ENCODE results near the gene TRPC6. TPM values are rescaled to one million over a fixed set of nuclear protein-coding genes. Genes with fewer than 3 reads are reported as not detected.
A peak's percentile ranks its signal among the peaks of the same experiment; 100 is the strongest.

Gene TRPC6
- total RNA-seq, 1 donor from 2014 or later: 0.79 TPM

DNA sequence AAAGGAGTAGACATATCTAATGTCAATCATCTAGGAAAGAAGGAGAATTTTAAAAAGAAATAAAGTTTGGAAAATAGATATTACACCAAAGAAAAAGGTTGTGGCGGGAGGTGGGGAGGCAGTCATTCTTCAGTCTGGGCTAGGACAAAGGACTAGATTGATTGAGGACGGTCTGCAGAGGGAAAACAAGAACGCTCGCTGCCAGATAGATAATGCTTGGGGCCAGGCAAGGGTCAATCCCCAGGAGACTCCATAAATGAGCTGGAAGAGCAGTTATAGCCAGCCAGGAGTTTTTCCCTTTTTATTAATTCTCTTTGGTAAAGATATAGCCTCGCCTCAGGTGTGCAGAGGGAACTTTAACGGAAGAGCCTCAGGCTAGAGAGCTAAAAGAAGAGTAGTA, 6.3 kb downstream of the TRPC6 start:
- H3K27me3 ChIP-seq (ENCODE audit: control insufficient read depth, insufficient read depth, low read length): peaks cover 3% of the 10 kb centered on the region
- no peaks in the 10 kb centered on the region for H3K36me3 ChIP-seq (ENCODE audit: control insufficient read depth, insufficient read depth, low read length)
- H3K4me3 ChIP-seq (ENCODE audit: low read depth, low read length): no peak overlapping the region
- TF ChIP-seq, protein P1, sequence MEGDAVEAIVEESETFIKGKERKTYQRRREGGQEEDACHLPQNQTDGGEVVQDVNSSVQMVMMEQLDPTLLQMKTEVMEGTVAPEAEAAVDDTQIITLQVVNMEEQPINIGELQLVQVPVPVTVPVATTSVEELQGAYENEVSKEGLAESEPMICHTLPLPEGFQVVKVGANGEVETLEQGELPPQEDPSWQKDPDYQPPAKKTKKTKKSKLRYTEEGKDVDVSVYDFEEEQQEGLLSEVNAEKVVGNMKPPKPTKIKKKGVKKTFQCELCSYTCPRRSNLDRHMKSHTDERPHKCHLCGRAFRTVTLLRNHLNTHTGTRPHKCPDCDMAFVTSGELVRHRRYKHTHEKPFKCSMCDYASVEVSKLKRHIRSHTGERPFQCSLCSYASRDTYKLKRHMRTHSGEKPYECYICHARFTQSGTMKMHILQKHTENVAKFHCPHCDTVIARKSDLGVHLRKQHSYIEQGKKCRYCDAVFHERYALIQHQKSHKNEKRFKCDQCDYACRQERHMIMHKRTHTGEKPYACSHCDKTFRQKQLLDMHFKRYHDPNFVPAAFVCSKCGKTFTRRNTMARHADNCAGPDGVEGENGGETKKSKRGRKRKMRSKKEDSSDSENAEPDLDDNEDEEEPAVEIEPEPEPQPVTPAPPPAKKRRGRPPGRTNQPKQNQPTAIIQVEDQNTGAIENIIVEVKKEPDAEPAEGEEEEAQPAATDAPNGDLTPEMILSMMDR (IDR thresholded peaks at IDR 0.05; ENCODE audit: insufficient read depth, low read length, severe bottlenecking): no peak
- FAIRE-seq (no peak), DNase-seq (ENCODE audit: low read depth) (no peak)

DNA sequence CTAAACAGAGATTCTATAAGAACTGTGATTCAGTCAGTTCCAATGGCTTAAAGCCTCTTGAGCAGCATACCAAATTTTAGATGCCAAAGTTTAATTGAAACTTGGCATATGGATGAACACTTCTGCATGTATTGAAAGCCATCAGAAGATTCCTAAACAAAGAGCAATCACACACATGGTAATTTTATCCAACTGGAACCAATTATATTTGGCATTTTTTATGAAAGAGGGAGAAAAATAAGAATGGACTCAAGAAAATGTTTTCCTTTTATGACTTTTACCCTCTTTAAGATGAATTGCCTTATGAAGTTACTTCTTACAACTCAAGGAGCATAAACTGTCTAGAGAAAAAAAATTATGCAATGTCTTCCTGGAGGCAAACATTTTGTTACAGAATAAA, 7.4 kb downstream of the TRPC6 start:
- Histone ChIP-seq H3K4me3 (ENCODE audit: low read depth, low read length) (no peak overlapping the region), H3K27me3 (ENCODE audit: control insufficient read depth, insufficient read depth, low read length) (no peaks in the 10 kb centered on the region), H3K36me3 (ENCODE audit: control insufficient read depth, insufficient read depth, low read length) (no peaks in the 10 kb centered on the region)
- TF ChIP-seq, protein P1 (IDR thresholded peaks at IDR 0.05; ENCODE audit: insufficient read depth, low read length, severe bottlenecking): no peak
- no peak for DNase-seq (ENCODE audit: low read depth)
- no peak for FAIRE-seq

- peak; percentile 7 for DNase-seq (ENCODE audit: low read depth)
These were observed 8.9 kb downstream of the TRPC6 start for GRCh38 chr11:101574886-101575285.

GRCh38 chr11:101567071-101567470, 16.7 kb downstream of the TRPC6 start:
- H3K27me3 ChIP-seq (ENCODE audit: control insufficient read depth, insufficient read depth, low read length): no peaks in the 10 kb centered on the region
- no peak for DNase-seq (ENCODE audit: low read depth)
- no peak overlapping the region for H3K4me3 ChIP-seq (ENCODE audit: low read depth, low read length)
- FAIRE-seq: no peak
- no peaks in the 10 kb centered on the region for H3K36me3 ChIP-seq (ENCODE audit: control insufficient read depth, insufficient read depth, low read length)
- TF ChIP-seq, protein P1 (IDR thresholded peaks at IDR 0.05; ENCODE audit: insufficient read depth, low read length, severe bottlenecking): no peak

More at GRCh38 chr11:101574886-101575285, 8.9 kb downstream of the TRPC6 start:
- H3K27me3 ChIP-seq (ENCODE audit: control insufficient read depth, insufficient read depth, low read length): no peaks in the 10 kb centered on the region
- TF ChIP-seq, protein P1 (IDR thresholded peaks at IDR 0.05; ENCODE audit: insufficient read depth, low read length, severe bottlenecking): no peak
- no peaks in the 10 kb centered on the region for H3K36me3 ChIP-seq (ENCODE audit: control insufficient read depth, insufficient read depth, low read length)
- FAIRE-seq: no peak
- H3K4me3 ChIP-seq (ENCODE audit: low read depth, low read length): no peak overlapping the region

DNA sequence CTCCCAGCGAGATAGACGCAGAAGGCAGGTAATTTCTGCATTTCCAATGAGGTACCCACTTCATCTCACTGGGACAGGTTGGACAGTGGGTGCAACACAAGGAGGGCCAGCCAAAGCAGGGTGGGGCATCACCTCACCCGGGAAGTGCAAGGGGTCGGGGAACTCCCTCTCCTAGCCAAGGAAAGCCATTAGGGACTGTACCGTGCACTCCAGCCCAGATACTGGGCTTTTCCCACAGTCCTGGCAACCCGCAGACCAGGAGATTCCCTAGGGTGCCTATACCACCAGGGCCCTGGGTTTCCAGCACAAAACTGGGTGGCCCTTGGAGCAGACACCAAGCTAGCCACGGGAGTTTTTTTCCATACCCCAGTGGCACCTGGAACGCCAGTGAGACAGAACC, 17.2 kb downstream of the TRPC6 start:
- Histone ChIP-seq H3K36me3 (ENCODE audit: control insufficient read depth, insufficient read depth, low read length) (no peaks in the 10 kb centered on the region), H3K4me3 (ENCODE audit: low read depth, low read length) (no peak overlapping the region), H3K27me3 (ENCODE audit: control insufficient read depth, insufficient read depth, low read length) (no peaks in the 10 kb centered on the region)
- TF ChIP-seq, protein P1 (IDR thresholded peaks at IDR 0.05; ENCODE audit: insufficient read depth, low read length, severe bottlenecking): no peak
- DNase-seq (ENCODE audit: low read depth) (no peak), FAIRE-seq (no peak)

DNA sequence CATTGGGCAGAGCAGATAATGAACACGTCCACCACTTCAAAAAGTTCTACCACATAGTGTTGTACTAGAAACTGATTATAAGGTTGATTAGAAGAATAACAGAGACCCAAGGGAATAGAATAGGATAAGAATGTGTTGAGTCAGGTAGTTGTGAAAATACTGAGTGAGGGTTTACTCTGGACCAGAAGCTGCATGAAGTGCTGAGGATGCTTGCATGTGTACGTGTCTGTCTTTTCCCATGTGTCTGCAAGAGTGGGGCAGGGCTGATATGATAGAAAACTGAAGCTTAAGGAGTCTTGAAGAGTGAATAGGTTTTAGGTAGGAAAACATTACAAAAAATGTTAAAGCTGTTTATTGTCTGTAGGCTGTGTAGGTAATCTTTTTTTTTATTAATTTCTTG, 20.6 kb downstream of the TRPC6 start:
- H3K4me3 ChIP-seq (ENCODE audit: low read depth, low read length): no peak overlapping the region
- H3K27me3 ChIP-seq (ENCODE audit: control insufficient read depth, insufficient read depth, low read length): no peaks in the 10 kb centered on the region
- FAIRE-seq: no peak
- no peak for DNase-seq (ENCODE audit: low read depth)
- TF ChIP-seq, protein P1 (IDR thresholded peaks at IDR 0.05; ENCODE audit: insufficient read depth, low read length, severe bottlenecking): no peak
- no peaks in the 10 kb centered on the region for H3K36me3 ChIP-seq (ENCODE audit: control insufficient read depth, insufficient read depth, low read length)

Measured in bronchial epithelial cell (primary cell).